CD8-positive, alpha-beta memory T cell (primary cell): Measurements from ENCODE around the gene ZNF385B. TPM values are rescaled to one million over a fixed set of nuclear protein-coding genes. Genes with fewer than 3 reads are reported as not detected.

ENCODE experiments used
- CTCF ChIA-PET: fragments of 350-600 bp; sonication (Branson Sonifier 250); formaldehyde crosslinking; loops from one replicate; lab custom pipeline; 2021; ENCODE audit warnings: antibody characterized with exemption; lab: Charles Lee
- POLR2A ChIA-PET: fragments of 350-600 bp; sonication (Branson Sonifier 250); formaldehyde crosslinking; loops from one replicate; lab custom pipeline; 2021; ENCODE audit warnings: antibody characterized with exemption; lab: Charles Lee
- DNase-seq, 5 donors: peaks; one replicate each; pipeline versions ENCODE4 v3.0.0 to v3.0.0-alpha.2; 2020 to 2022; ENCODE audit warnings: mixed read lengths in 1 of 5
- H3K27ac ChIP-seq: one replicate; pipeline ENCODE4 v1.7.0; 2013; ENCODE audit warnings: low read depth, mild to moderate bottlenecking, low read length, moderate library complexity
- H3K27me3 ChIP-seq: 2 replicates; pipeline ENCODE4 v1.7.0; 2013; ENCODE audit warnings: low read length, mild to moderate bottlenecking; ENCODE audit not compliant: insufficient read depth, poor library complexity, severe bottlenecking
- H3K36me3 ChIP-seq: 2 replicates; pipeline ENCODE4 v1.7.0; 2013; ENCODE audit warnings: mild to moderate bottlenecking, low read length, moderate library complexity; ENCODE audit not compliant: insufficient read depth
- H3K4me1 ChIP-seq: 2 replicates; pipeline ENCODE4 v1.7.0; 2013; ENCODE audit warnings: mild to moderate bottlenecking, low read length, moderate library complexity; ENCODE audit not compliant: insufficient read depth
- H3K4me3 ChIP-seq: 2 replicates; pipeline ENCODE4 v1.7.0; 2013; ENCODE audit warnings: mild to moderate bottlenecking, low read length
- H3K9me3 ChIP-seq: 2 replicates; pipeline ENCODE4 v1.7.0; 2013; ENCODE audit warnings: mild to moderate bottlenecking, low read length
- H3K27ac Mint-ChIP-seq, 8 donors: one replicate each; pipeline ENCODE4 v1.8.0; 2020 to 2021; ENCODE audit warnings: mixed read lengths in 8 of 8, mild to moderate bottlenecking in 6 of 8, inconsistent platforms in 3 of 8, moderate library complexity in 3 of 8
- H3K27me3 Mint-ChIP-seq, 2 donors: one replicate each; pipeline ENCODE4 v1.8.0; 2020 to 2021; ENCODE audit warnings: mixed read lengths in 2 of 2, mild to moderate bottlenecking in 1 of 2, moderate library complexity in 1 of 2
- H3K36me3 Mint-ChIP-seq, 3 donors: one replicate each; pipeline ENCODE4 v1.8.0; 2020 to 2021; ENCODE audit warnings: mixed read lengths in 3 of 3, inconsistent platforms in 1 of 3, mild to moderate bottlenecking in 1 of 3
- H3K4me1 Mint-ChIP-seq, 3 donors: one replicate each; pipeline ENCODE4 v1.8.0; 2020 to 2021; ENCODE audit warnings: mixed read lengths in 3 of 3, inconsistent platforms in 1 of 3, mild to moderate bottlenecking in 1 of 3
- H3K4me3 Mint-ChIP-seq, 7 donors: one replicate each; pipeline ENCODE4 v1.8.0; 2020 to 2021; ENCODE audit warnings: mixed read lengths in 7 of 7, mild to moderate bottlenecking in 6 of 7, moderate library complexity in 4 of 7, inconsistent platforms in 2 of 7
- H3K9me3 Mint-ChIP-seq, 5 donors: one replicate each; pipeline ENCODE4 v1.8.0; 2020 to 2022; ENCODE audit warnings: mixed read lengths in 5 of 5, mild to moderate bottlenecking in 3 of 5, moderate library complexity in 2 of 5, inconsistent platforms in 1 of 5
- polyA plus RNA-seq: library from polyadenylated mRNA; unstranded; fragments of 300-500 nt; fragmentation: Illumina TruSeq; gene quantifications from one replicate; pipeline ENCODE4 v1.2.3, GENCODE V29; 2021
- total RNA-seq, 2 experiments: library from RNA; stranded (reverse); gene quantifications; one replicate each; pipeline ENCODE4 v1.2.3, GENCODE V29; 2021

Gene ZNF385B
- total and polyA plus RNA-seq, 3 experiments from 2014 or later: not detected

GRCh38 chr2:179454443-179455171, 406.8 kb downstream of the ZNF385B start:
- Mint-ChIP-seq H3K4me1 (no peaks in the 10 kb centered on the region), H3K27ac (no peak overlapping the region), H3K27me3 (no peaks in the 10 kb centered on the region), H3K36me3 (no peaks in the 10 kb centered on the region), H3K9me3 (peaks cover 0 to 4% (median 0%) of the 10 kb centered on the region in 5 donors), H3K4me3 (no peak overlapping the region)
- no peaks in the 10 kb centered on the region for H3K36me3 ChIP-seq
- no peaks in the 10 kb centered on the region for H3K4me1 ChIP-seq
- no peak for DNase-seq
- CTCF ChIA-PET: no interaction called here
- H3K4me3 ChIP-seq: no peak overlapping the region
- H3K27me3 ChIP-seq: no peaks in the 10 kb centered on the region
- H3K27ac ChIP-seq: no peak overlapping the region
- no peaks in the 10 kb centered on the region for H3K9me3 ChIP-seq
- POLR2A ChIA-PET: no interaction called here

DNA sequence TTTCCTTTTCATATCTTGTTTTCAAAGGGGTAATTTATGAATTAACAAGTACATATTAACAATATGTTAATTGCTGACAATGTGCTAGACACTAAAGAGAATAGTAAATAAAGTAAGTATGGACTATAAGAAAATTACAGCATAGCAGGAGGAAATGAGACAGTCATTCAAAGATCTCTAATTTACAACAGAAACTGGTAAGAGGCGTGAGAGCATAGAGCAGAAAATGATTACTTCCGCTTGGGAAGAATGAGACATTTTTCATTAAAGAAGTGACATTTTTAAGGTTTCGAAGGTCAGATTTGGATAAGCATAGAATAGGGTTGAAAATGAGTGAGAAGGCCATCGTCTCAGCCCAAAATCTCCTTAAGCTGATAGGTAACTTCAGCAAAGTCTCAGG, 412.4 kb downstream of the ZNF385B start:
- Histone ChIP-seq H3K36me3 (no peaks in the 10 kb centered on the region), H3K4me3 (no peak overlapping the region), H3K27me3 (no peaks in the 10 kb centered on the region), H3K27ac (no peak overlapping the region), H3K4me1 (no peaks in the 10 kb centered on the region), H3K9me3 (no peaks in the 10 kb centered on the region)
- H3K9me3 Mint-ChIP-seq: no peaks in the 10 kb centered on the region
- H3K4me1 Mint-ChIP-seq: no peaks in the 10 kb centered on the region
- CTCF ChIA-PET: no interaction called here
- POLR2A ChIA-PET: no interaction called here
- H3K36me3 Mint-ChIP-seq: no peaks in the 10 kb centered on the region
- no peak overlapping the region for H3K4me3 Mint-ChIP-seq
- no peaks in the 10 kb centered on the region for H3K27me3 Mint-ChIP-seq
- DNase-seq: no peak
- no peak overlapping the region for H3K27ac Mint-ChIP-seq

GRCh38 chr2:179447839-179448447, 413.5 kb downstream of the ZNF385B start:
- Mint-ChIP-seq H3K27ac (no peak overlapping the region), H3K36me3 (no peaks in the 10 kb centered on the region), H3K27me3 (no peaks in the 10 kb centered on the region), H3K9me3 (no peaks in the 10 kb centered on the region), H3K4me1 (no peaks in the 10 kb centered on the region), H3K4me3 (no peak overlapping the region)
- Histone ChIP-seq H3K36me3 (no peaks in the 10 kb centered on the region), H3K27me3 (no peaks in the 10 kb centered on the region), H3K4me3 (no peak overlapping the region), H3K4me1 (no peaks in the 10 kb centered on the region), H3K27ac (no peak overlapping the region), H3K9me3 (no peaks in the 10 kb centered on the region)
- no peak for DNase-seq
- ChIA-PET POLR2A (no interaction called here), CTCF (no interaction called here)

- Mint-ChIP-seq H3K4me1 (no peaks in the 10 kb centered on the region), H3K27me3 (no peaks in the 10 kb centered on the region), H3K27ac (no peak overlapping the region), H3K9me3 (no peaks in the 10 kb centered on the region), H3K4me3 (no peak overlapping the region), H3K36me3 (no peaks in the 10 kb centered on the region)
- Histone ChIP-seq H3K4me3 (no peak overlapping the region), H3K27me3 (no peaks in the 10 kb centered on the region), H3K27ac (no peak overlapping the region), H3K36me3 (no peaks in the 10 kb centered on the region), H3K4me1 (no peaks in the 10 kb centered on the region), H3K9me3 (no peaks in the 10 kb centered on the region)
- no peak for DNase-seq
- CTCF ChIA-PET: no interaction called here
- POLR2A ChIA-PET: no interaction called here
Observed at GRCh38 chr2:179447421-179447820, 414.0 kb downstream of the ZNF385B start.

GRCh38 chr2:179446476-179447141, 414.8 kb downstream of the ZNF385B start:
- Histone ChIP-seq H3K36me3 (no peaks in the 10 kb centered on the region), H3K9me3 (no peaks in the 10 kb centered on the region), H3K27ac (no peak overlapping the region), H3K4me3 (no peak overlapping the region), H3K4me1 (no peaks in the 10 kb centered on the region), H3K27me3 (no peaks in the 10 kb centered on the region)
- DNase-seq: no peak
- H3K27ac Mint-ChIP-seq: no peak overlapping the region
- no peaks in the 10 kb centered on the region for H3K4me1 Mint-ChIP-seq
- no peaks in the 10 kb centered on the region for H3K9me3 Mint-ChIP-seq
- ChIA-PET CTCF (no interaction called here), POLR2A (no interaction called here)
- H3K27me3 Mint-ChIP-seq: no peaks in the 10 kb centered on the region
- no peaks in the 10 kb centered on the region for H3K36me3 Mint-ChIP-seq
- no peak overlapping the region for H3K4me3 Mint-ChIP-seq

- Mint-ChIP-seq H3K4me3 (no peak overlapping the region), H3K36me3 (no peaks in the 10 kb centered on the region), H3K27me3 (peaks cover 2 to 4% of the 10 kb centered on the region in 2 donors), H3K27ac (no peak overlapping the region), H3K4me1 (no peaks in the 10 kb centered on the region), H3K9me3 (no peaks in the 10 kb centered on the region)
- Histone ChIP-seq H3K27ac (no peak overlapping the region), H3K4me3 (no peak overlapping the region), H3K9me3 (no peaks in the 10 kb centered on the region), H3K36me3 (no peaks in the 10 kb centered on the region), H3K27me3 (no peaks in the 10 kb centered on the region), H3K4me1 (no peaks in the 10 kb centered on the region)
- ChIA-PET CTCF (no interaction called here), POLR2A (no interaction called here)
- no peak for DNase-seq
Observed at GRCh38 chr2:179444056-179444455, 417.4 kb downstream of the ZNF385B start.

DNA sequence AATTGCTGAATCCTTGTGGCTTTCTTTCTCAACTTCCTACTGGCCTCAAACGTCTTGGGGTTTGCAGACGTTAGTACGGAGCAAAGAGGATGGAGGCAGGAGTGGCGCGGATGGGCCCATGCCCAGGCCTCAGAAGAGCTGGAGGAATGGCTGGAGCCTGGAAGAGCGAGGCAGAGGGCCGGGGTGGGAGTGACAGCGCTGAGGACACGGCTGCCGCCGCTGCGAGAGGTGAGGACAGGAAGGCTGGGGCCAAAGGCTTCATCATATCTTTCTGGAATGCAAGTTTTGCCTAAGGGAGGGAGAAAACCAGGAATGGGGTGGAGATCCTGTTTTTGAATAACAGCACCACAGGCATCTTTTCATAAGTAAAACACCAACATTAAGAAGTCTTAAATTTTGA, 418.2 kb downstream of the ZNF385B start:
- Mint-ChIP-seq H3K4me1 (no peaks in the 10 kb centered on the region), H3K27ac (no peak overlapping the region), H3K27me3 (peaks cover 2 to 8% of the 10 kb centered on the region in 2 donors), H3K9me3 (no peaks in the 10 kb centered on the region), H3K4me3 (no peak overlapping the region), H3K36me3 (no peaks in the 10 kb centered on the region)
- no peaks in the 10 kb centered on the region for H3K27me3 ChIP-seq
- no peaks in the 10 kb centered on the region for H3K36me3 ChIP-seq
- no peak overlapping the region for H3K4me3 ChIP-seq
- ChIA-PET CTCF (no interaction called here), POLR2A (no interaction called here)
- H3K27ac ChIP-seq: no peak overlapping the region
- DNase-seq: no peak
- no peaks in the 10 kb centered on the region for H3K4me1 ChIP-seq
- H3K9me3 ChIP-seq: no peaks in the 10 kb centered on the region

DNA sequence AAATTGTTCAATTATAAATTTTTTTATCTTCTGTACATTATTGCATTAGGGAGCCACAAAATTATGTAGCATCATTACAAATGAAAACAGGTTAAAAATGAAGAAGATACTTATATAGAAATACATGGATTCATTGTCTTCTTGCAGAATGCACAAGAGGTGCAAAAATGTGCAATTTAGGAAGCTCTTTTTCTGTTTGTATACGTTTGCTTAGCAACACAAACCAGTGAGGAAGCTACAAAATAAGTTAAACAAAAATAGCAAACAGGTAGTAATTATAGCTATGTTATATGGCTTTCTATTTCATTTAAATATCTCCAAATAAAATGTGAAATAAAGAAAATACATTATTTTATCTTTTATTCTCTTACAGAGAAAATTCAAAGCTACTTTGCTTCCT, 419.2 kb downstream of the ZNF385B start:
- ChIA-PET CTCF (no interaction called here), POLR2A (no interaction called here)
- Mint-ChIP-seq H3K27ac (no peak overlapping the region), H3K27me3 (peaks cover 2 to 8% of the 10 kb centered on the region in 2 donors), H3K9me3 (no peaks in the 10 kb centered on the region), H3K4me3 (no peak overlapping the region), H3K36me3 (no peaks in the 10 kb centered on the region), H3K4me1 (no peaks in the 10 kb centered on the region)
- Histone ChIP-seq H3K27me3 (no peaks in the 10 kb centered on the region), H3K9me3 (no peaks in the 10 kb centered on the region), H3K4me1 (no peaks in the 10 kb centered on the region), H3K4me3 (no peak overlapping the region), H3K27ac (no peak overlapping the region), H3K36me3 (no peaks in the 10 kb centered on the region)
- no peak for DNase-seq
